Measurements from ENCODE around the gene STX10.

The STX10 gene

GRCh38 chr19:13130886-13131490, 19.2 kb downstream of the STX10 start:
- DNase-seq (ENCODE audit: extremely low read depth, low read depth), result no peak
- no peak for TF ChIP-seq CTCF (IDR thresholded peaks at IDR 0.05; ENCODE audit: low read depth, low read length)

DNA sequence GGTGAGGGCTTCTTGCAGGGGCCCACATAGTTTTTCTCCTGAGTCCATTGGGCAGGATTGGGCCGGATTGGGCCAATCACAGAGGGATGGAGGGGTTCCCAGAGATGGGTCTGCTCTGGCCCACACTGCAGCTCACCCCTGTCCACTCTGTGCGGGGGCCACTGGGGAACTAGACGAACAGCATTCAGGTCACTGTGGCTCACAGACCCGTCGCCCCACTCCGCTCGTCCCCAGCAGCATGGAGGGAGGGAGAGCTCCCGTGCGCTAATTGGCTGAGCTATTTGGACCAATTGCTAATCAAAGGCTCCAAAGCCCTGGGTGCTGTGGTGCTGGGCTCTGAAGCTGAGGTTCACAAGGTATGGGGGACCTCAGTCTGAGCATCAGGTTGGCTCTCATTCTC, 20.8 kb downstream of the STX10 start:
- no peak for TF ChIP-seq CTCF (IDR thresholded peaks at IDR 0.05; ENCODE audit: low read depth, low read length)
- no peak for DNase-seq (ENCODE audit: extremely low read depth, low read depth)

DNA sequence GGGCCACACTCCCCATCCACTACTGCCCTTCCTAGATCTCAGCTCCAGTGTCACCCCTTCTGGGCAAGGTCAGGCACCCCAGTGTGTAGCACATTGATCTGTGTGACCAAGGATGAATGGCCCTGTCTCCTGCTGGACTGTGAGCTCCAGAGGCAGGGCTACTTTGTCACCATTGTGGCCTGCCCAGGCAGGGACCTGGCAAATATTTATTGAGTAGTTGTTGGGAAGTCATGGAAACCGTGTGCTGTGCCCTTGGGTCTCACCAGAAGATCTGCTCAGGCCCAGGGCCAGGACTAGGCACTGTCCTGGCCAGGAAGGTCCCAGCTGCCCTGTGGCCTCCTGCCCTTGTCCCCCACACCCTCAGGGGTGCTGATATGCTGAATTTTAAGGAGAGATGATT, 21.6 kb downstream of the STX10 start:
- no peak for TF ChIP-seq CTCF (IDR thresholded peaks at IDR 0.05; ENCODE audit: low read depth, low read length)
- DNase-seq (ENCODE audit: extremely low read depth, low read depth), result no peak

- no peak for DNase-seq (ENCODE audit: extremely low read depth, low read depth)
- no peak for TF ChIP-seq CTCF (IDR thresholded peaks at IDR 0.05; ENCODE audit: low read depth, low read length)
These were observed 22.2 kb downstream of the STX10 start for GRCh38 chr19:13127811-13128575.

GRCh38 chr19:13127051-13127450, 23.1 kb downstream of the STX10 start:
- no peak for TF ChIP-seq CTCF (IDR thresholded peaks at IDR 0.05; ENCODE audit: low read depth, low read length)
- DNase-seq (ENCODE audit: extremely low read depth, low read depth), result no peak

DNA sequence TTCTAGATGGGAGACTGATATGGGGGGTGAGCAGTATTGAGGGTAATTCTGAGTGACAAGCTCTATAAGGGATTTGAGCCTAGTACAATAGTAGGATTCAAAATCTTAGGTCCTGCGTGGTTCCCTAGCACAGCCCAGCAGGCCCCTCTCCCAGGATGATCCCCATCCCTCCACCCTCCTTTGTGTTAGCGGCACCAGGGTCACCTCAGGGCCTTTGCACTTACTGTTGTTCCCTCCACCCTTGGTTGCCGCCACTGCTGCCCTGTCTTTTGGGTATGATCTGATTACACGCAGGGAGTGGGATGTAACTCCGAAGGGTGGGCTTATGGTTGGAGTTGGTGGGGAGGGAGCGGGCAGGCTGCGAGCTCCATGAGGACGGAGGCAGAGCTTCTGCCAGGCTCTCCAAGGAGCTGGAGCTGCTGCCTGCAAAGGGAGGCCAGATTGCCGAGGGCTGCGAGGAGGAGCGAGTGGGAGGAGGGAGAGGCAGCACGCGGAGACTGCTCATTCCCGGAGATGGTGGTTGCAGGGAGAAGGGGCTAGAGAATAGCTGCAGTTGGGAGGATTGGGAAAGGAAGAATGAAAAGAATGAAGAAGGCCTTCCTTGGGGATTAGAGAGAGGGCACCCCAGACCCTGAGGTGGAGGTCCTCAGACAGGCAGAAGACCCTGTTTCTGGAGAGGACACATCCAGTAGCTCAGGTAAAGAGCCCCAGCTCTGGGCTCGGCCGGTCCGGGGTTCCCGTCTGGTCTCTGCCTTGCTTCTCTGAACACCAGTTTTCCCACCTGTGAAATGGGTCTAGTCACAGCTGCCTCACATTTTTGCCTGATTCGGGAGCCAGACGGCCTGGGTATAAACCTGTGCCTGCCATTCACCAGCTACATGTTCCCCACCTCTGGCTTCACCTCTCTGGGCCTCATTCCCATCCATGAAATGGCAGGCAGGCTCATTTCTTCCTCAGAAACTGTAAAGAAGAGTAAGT, 26.9 kb downstream of the STX10 start:
- DNase-seq (ENCODE audit: extremely low read depth, low read depth), result no peak
- no peak for TF ChIP-seq CTCF (IDR thresholded peaks at IDR 0.05; ENCODE audit: low read depth, low read length)

All from AG09319 (cell line).